Measurements from ENCODE around the gene FHAD1. TPM values are rescaled to one million over a fixed set of nuclear protein-coding genes. Genes with fewer than 3 reads are reported as not detected.

FHAD1 gene
- total RNA-seq, 1 donor from 2014 or later = not detected

DNA sequence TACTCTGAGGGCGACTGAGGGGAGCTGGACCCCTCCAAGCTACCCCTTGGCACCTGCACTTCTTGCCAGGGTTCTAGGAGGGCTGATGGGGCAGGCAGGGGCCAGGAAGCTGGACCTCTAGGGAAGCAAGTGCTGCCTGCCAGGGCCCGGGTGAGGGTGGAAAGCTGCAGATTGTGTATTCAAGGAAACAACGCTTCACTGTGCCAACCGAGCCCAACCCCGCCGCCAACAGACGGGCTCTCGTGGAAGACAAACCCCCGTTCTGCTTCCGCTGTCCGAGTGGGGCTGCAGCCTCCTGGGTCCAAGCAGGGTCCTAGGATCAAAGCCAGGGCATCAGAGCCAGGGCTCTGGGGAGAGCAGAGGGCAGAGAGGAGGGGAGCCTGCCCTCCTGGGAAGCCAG is 165.8 kb downstream of the FHAD1 start:
- no peaks in the 10 kb centered on the region for H3K9me3 ChIP-seq
- TF ChIP-seq POLR2A (IDR thresholded peaks at IDR 0.05) (no peak), POLR2AphosphoS5 (IDR thresholded peaks at IDR 0.05; ENCODE audit: insufficient read depth in 1 of 2, low read depth in 1 of 2) (no peak)
- TF ChIP-seq, protein P1, sequence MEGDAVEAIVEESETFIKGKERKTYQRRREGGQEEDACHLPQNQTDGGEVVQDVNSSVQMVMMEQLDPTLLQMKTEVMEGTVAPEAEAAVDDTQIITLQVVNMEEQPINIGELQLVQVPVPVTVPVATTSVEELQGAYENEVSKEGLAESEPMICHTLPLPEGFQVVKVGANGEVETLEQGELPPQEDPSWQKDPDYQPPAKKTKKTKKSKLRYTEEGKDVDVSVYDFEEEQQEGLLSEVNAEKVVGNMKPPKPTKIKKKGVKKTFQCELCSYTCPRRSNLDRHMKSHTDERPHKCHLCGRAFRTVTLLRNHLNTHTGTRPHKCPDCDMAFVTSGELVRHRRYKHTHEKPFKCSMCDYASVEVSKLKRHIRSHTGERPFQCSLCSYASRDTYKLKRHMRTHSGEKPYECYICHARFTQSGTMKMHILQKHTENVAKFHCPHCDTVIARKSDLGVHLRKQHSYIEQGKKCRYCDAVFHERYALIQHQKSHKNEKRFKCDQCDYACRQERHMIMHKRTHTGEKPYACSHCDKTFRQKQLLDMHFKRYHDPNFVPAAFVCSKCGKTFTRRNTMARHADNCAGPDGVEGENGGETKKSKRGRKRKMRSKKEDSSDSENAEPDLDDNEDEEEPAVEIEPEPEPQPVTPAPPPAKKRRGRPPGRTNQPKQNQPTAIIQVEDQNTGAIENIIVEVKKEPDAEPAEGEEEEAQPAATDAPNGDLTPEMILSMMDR (IDR thresholded peaks at IDR 0.05) = no peak
- no peak overlapping the region for H3K4me3 ChIP-seq
- H3K4me1 ChIP-seq = peaks cover 78% of the 10 kb centered on the region
- intact Hi-C loops (cut with DNase I) = no loop called here
- no peaks in the 10 kb centered on the region for H3K27me3 ChIP-seq
- H3K27ac ChIP-seq = peak overlapping the region; percentile 93
- no peak for DNase-seq (ENCODE audit: extremely low spot score in 2 of 2)
- no peaks in the 10 kb centered on the region for H3K36me3 ChIP-seq

DNA sequence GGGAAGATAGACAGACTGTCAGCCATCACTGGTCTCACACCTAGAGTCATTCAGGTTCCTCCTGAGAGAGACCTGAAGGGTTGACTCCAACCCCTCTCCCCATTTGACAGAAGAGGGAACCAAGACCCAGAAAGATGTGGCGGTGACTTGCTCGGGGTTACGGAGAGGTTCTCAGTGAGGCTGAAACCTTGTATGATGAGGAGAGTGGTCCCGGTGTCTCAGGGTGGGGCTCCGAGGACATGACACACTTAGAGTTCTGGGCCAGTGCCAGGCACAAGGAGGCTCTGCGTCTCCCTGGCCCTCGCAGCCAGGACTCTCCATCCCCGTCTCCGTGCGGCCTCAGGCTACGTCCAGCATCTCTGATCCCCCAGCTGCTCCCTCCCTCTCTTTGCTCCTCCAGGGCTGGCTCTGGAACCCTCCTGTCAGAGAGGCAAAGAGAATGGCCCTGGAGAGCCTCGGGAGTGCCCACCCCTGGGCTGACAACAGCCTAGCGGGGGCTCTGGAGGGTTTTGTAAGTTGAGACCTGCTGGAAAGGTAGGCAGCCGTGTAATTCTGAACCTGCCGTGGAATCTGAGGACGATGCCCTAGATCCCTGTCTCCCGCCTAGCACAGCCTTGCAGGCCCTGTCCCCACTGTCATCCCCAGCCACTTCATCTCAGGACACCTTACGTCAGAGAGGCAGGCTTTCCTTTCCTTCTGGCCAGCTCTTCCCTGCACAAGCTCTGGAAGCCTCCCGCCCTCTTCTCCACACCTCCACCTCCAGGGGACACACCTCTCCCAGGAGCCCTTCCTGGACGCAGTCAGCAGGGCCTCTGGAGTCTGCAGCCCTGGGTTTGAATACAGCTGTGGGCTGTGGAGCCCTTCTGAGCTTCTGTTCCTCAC is 166.8 kb downstream of the FHAD1 start:
- Histone ChIP-seq H3K36me3 (no peaks in the 10 kb centered on the region), H3K27me3 (no peaks in the 10 kb centered on the region), H3K4me1 (peaks cover 74% of the 10 kb centered on the region), H3K9me3 (no peaks in the 10 kb centered on the region), H3K4me3 (no peak overlapping the region), H3K27ac (no peak overlapping the region)
- DNase-seq (ENCODE audit: extremely low spot score in 2 of 2) = no peak
- TF ChIP-seq POLR2AphosphoS5 (IDR thresholded peaks at IDR 0.05; ENCODE audit: insufficient read depth in 1 of 2, low read depth in 1 of 2) (no peak), POLR2A (IDR thresholded peaks at IDR 0.05) (no peak)
- TF ChIP-seq, protein P1 (IDR thresholded peaks at IDR 0.05) = no peak
- intact Hi-C loops (cut with DNase I) = no loop called here

DNA sequence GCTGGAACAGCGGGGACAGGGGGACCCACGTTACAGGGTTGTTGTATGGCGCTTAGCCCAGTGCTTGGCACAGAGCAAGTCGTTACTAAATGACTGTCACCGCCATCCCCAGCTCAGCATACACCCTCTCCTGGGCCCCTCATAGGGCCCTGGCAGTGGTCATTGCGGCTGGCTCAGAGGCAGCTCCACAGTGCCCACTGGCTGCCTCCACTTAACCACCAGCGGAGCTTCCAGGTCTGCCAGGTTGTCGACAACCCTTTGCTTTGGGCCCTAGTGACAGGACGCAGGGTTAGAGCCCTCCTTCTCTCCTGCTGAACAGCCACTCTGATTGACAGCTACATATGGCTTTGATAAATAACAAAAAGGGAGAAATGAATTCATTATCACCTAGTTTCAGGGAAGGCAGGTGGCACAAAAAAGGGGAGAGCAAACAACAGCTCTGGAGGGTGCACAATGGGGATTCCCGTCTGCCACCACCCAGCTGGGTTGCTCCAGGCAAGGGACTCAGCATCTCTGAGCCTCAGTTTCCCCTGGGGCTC is 167.5 kb downstream of the FHAD1 start:
- peaks cover 72% of the 10 kb centered on the region for H3K4me1 ChIP-seq
- no peaks in the 10 kb centered on the region for H3K36me3 ChIP-seq
- TF ChIP-seq POLR2A (IDR thresholded peaks at IDR 0.05) (no peak), POLR2AphosphoS5 (IDR thresholded peaks at IDR 0.05; ENCODE audit: insufficient read depth in 1 of 2, low read depth in 1 of 2) (no peak)
- TF ChIP-seq, protein P1 (IDR thresholded peaks at IDR 0.05) = no peak
- H3K4me3 ChIP-seq = no peak overlapping the region
- no peak overlapping the region for H3K27ac ChIP-seq
- DNase-seq (ENCODE audit: extremely low spot score in 2 of 2) = no peak
- no peaks in the 10 kb centered on the region for H3K9me3 ChIP-seq
- no peaks in the 10 kb centered on the region for H3K27me3 ChIP-seq
- intact Hi-C loops (cut with DNase I) = no loop called here

DNA sequence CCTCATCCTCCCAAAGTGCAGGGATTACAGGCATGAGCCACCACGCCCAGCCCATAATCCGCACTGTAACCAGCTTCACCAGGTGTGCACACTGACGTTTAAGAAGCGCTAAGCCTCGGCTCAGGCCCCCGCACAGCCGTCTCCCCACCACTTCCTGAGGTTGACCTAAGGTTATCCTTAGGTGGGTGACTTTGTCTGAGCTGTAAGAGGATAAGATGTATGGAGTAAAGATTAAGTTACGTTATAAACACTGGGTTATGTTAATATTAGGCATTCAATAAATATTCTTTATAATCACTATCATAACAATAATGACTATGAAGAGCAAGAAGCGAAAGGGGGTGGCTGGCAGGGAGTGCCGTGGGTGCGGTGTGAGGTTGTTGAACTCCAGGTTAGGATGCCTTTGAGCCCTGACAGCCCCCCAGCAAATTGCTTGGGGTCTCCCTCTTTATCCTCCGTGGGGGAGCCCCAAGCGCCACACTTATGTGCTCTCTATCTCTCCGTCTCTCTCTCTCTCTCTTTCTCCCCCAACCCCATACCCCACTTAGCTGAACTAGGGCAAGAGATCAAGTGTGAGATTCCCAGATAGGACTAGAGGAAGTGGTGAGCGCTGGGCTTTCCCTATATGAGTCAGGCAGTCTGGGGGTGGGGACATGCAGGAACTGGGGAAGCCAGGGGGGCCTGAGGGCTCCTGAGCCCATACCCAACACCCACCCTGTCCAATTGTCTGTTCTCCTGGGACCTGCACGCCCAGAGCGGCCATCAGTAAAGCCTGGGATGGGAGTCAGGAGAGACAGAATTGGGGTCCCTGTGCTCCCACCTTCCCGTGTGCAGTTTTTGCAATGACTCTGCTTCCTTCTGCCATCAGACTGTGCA is 170.3 kb downstream of the FHAD1 start:
- no peaks in the 10 kb centered on the region for H3K9me3 ChIP-seq
- no peak for DNase-seq (ENCODE audit: extremely low spot score in 2 of 2)
- H3K27me3 ChIP-seq = no peaks in the 10 kb centered on the region
- intact Hi-C loops (cut with DNase I) = no loop called here
- TF ChIP-seq POLR2AphosphoS5 (IDR thresholded peaks at IDR 0.05; ENCODE audit: insufficient read depth in 1 of 2, low read depth in 1 of 2) = peak in 1 of 2 donors; percentile 12
- TF ChIP-seq, protein P1 (IDR thresholded peaks at IDR 0.05) = no peak
- no peaks in the 10 kb centered on the region for H3K36me3 ChIP-seq
- no peak overlapping the region for H3K4me3 ChIP-seq
- H3K4me1 ChIP-seq = peaks cover 51% of the 10 kb centered on the region
- H3K27ac ChIP-seq = peak overlapping the region; percentile 76
